HepG2 (cell line): ENCODE measurements around the gene PNP. TPM values are rescaled to one million over a fixed set of nuclear protein-coding genes. Genes with fewer than 3 reads are reported as not detected.

Experiments used
- ATAC-seq: fragments of 200-7000 bp; cut with Tn5 transposase; 3 replicates; pipeline ENCODE4 v1.9.1; 2020; ENCODE audit warnings: mild to moderate bottlenecking, moderate library complexity
- BruUV-seq: library from RNA; stranded (reverse); fragments of 400-500 nt; replicated peaks from 2 replicates; lab custom pipeline; 2021; lab: Mats Ljungman, UMichigan
- CTCF ChIA-PET: fragments of 300-600 bp; formaldehyde crosslinking; extraction: SDS; loops from one replicate; lab custom pipeline; 2021; ENCODE audit warnings: low total read pairs, inconsistent platforms, low intra/inter-chr PET ratio; lab: Yijun Ruan, JAX
- POLR2A ChIA-PET: fragments of 350-600 bp; sonication (Branson Sonifier 250); formaldehyde crosslinking; loops from one replicate; lab custom pipeline; 2020; ENCODE audit warnings: antibody characterized with exemption, inconsistent platforms; lab: Yijun Ruan, JAX
- DNase-seq: peaks from one replicate; pipeline ENCODE4 v3.0.0-alpha.2; 2015; ENCODE audit warnings: low spot score
- FAIRE-seq: peaks from 3 replicates; lab custom pipeline; 2011; peaks lifted over from hg19 to GRCh38; lab: Jason Lieb, UNC
- H2AFZ ChIP-seq: one replicate; pipeline ENCODE4 v1.6.1; 2011; ENCODE audit warnings: low read length, inconsistent platforms
- H3K27ac ChIP-seq: fragments of 300-600 bp; 3 replicates; pipeline ENCODE4 v1.8.0; 2011; ENCODE audit warnings: mixed run types, mild to moderate bottlenecking, mixed read lengths, low read length, inconsistent platforms; ENCODE audit not compliant: insufficient read depth; ENCODE audit errors: extremely low read length
- H3K27me3 ChIP-seq, 2 experiments: fragments of 200-600 bp in 1 of 2; 2 replicates in 1 of 2; 3 replicates in 1 of 2; pipeline versions ENCODE4 v1.6.0 to v1.8.0; 2011; ENCODE audit warnings: low read length in 2 of 2, mild to moderate bottlenecking in 2 of 2, moderate library complexity in 2 of 2, inconsistent platforms in 1 of 2; ENCODE audit not compliant: insufficient read depth in 2 of 2, control insufficient read depth in 1 of 2
- H3K36me3 ChIP-seq, 2 experiments: fragments of 200-600 bp in 1 of 2; replicated peaks in 1 of 2; 2 replicates in 1 of 2; 3 replicates in 1 of 2; pipeline versions ENCODE4 v1.5.1 to v1.8.0; 2011; ENCODE audit warnings: low read length in 2 of 2, inconsistent platforms in 1 of 2; ENCODE audit not compliant: insufficient read depth in 2 of 2, control insufficient read depth in 1 of 2
- H3K4me1 ChIP-seq: 2 replicates; pipeline ENCODE4 v1.5.1; 2012; ENCODE audit warnings: low read length, inconsistent platforms; ENCODE audit not compliant: insufficient read depth
- H3K4me2 ChIP-seq: 2 replicates; pipeline ENCODE4 v1.6.0; 2011; ENCODE audit warnings: low read depth, low read length, inconsistent platforms
- H3K4me3 ChIP-seq, 3 experiments: fragments of 200-600 bp in 1 of 3; sonication (generic), shearing (Covaris generic) in 1 of 3; replicated peaks in 1 of 3; 2 replicates each; pipeline ENCODE4 v1.5.1; 2011 to 2016; ENCODE audit warnings: low read length in 3 of 3, inconsistent platforms in 2 of 3, low read depth in 2 of 3, mild to moderate bottlenecking in 2 of 3, control low read depth in 1 of 3, mixed read lengths in 1 of 3; ENCODE audit not compliant: insufficient read depth in 1 of 3
- H3K79me2 ChIP-seq: one replicate; pipeline ENCODE4 v1.6.1; 2011; ENCODE audit warnings: low read length, inconsistent platforms; ENCODE audit not compliant: insufficient read depth
- H3K9ac ChIP-seq: 2 replicates; pipeline ENCODE4 v1.6.0; 2011; ENCODE audit warnings: mild to moderate bottlenecking, low read depth, low read length, inconsistent platforms; ENCODE audit not compliant: insufficient read depth
- H3K9me3 ChIP-seq: 2 replicates; pipeline ENCODE4 v1.5.1; 2012; ENCODE audit warnings: mild to moderate bottlenecking, low read length
- H4K20me1 ChIP-seq: 2 replicates; pipeline ENCODE4 v1.6.0; 2011; ENCODE audit warnings: inconsistent platforms, mild to moderate bottlenecking, low read length, moderate library complexity; ENCODE audit not compliant: insufficient read depth
- CBX2 ChIP-seq, 2 experiments: fragments of 200-600 bp in 1 of 2; sonication (generic); formaldehyde crosslinking in 1 of 2; IDR thresholded peaks; 2 replicates each; pipeline versions ENCODE4 v1.7.0 to v1.8.1; 2018 to 2022; ENCODE audit warnings: low read depth in 2 of 2, low read length in 1 of 2, mild to moderate bottlenecking in 1 of 2, missing genetic modification reagents in 1 of 2
- THAP9 ChIP-seq: sonication (generic); formaldehyde crosslinking; IDR thresholded peaks from 2 replicates; pipeline ENCODE4; 2020; ENCODE audit warnings: missing genetic modification reagents, mild to moderate bottlenecking, borderline replicate concordance
- ZNF337 ChIP-seq: sonication (generic); formaldehyde crosslinking; IDR thresholded peaks from 2 replicates; pipeline ENCODE4 v1.5.1; 2020; ENCODE audit warnings: missing genetic modification reagents, low read depth, mild to moderate bottlenecking, borderline replicate concordance
- WGBS: methylation state at CpG from one replicate; pipeline ENCODE4 v1.1.6; 2017; ENCODE audit warnings: low lambda C conversion rate; 5-methylcytosine and 5-hydroxymethylcytosine counted together
- in situ Hi-C: cut with HindIII; loops from 2 replicates; pipeline ENCODE4 v1.10.0; 2017; ENCODE audit warnings: low pct_unique_long_range_greater_than_20kb; ENCODE audit not compliant: extremely low pct_ligation_motif_present
- intact Hi-C: fragments of 100-400 bp; cut with micrococcal nuclease; formaldehyde crosslinking; loops from one replicate; pipeline ENCODE4 v1.10.0; 2022; ENCODE audit not compliant: unreplicated experiment
- polyA plus RNA-seq, 8 experiments: library from polyadenylated mRNA; depleted of rRNA in 3 of 8; stranded (reverse) in 7 of 8; unstranded in 1 of 8; fragments of >200 nt; fragmentation: Illumina TruSeq in 4 of 8; extraction: Trizol in 4 of 8; gene quantifications; 2 replicates each; pipeline versions ENCODE4 v1.2.1 to v1.2.3, GENCODE V29; 2011 to 2016; ENCODE audit warnings: low read depth in 4 of 8, missing spikeins in 1 of 8, mixed read lengths in 1 of 8; ENCODE audit not compliant: insufficient read depth in 1 of 8
- total RNA-seq, 5 experiments: library from RNA; depleted of rRNA; stranded (reverse); fragments of >200 nt; fragmentation: Illumina TruSeq; extraction: Trizol; gene quantifications; 2 replicates each; pipeline ENCODE4 v1.2.3, GENCODE V29; 2016; ENCODE audit warnings: low read depth in 1 of 5

Gene PNP
- total and polyA plus RNA-seq, 2 of the 13 experiments (the other 11 are each of a cell fraction or from before 2014, with no cell fraction given): 45.4 to 74.8 TPM

- in situ Hi-C loops: no loop called here
- TF ChIP-seq THAP9 (CRISPR knock-in tag): no peak
- TF ChIP-seq ZNF337 (CRISPR knock-in tag): no peak
- no peak for TF ChIP-seq CBX2 (IDR thresholded peaks at IDR 0.05; ENCODE audit: low read depth, low read length)
- TF ChIP-seq CBX2 (CRISPR knock-in tag; IDR thresholded peaks at IDR 0.05; ENCODE audit: low read depth): no peak
- Histone ChIP-seq H3K27me3 (peaks cover 1 to 9% of the 10 kb centered on the region in 2 experiments; a peak in 3 of 5 replicates), H3K9me3 (no peaks in the 10 kb centered on the region), H3K4me3 (no peak overlapping the region), H2AFZ (no peak overlapping the region), H3K4me1 (peaks cover 19% of the 10 kb centered on the region), H3K4me2 (no peak overlapping the region), H3K36me3 (no peaks in the 10 kb centered on the region), H4K20me1 (no peaks in the 10 kb centered on the region), H3K27ac (no peak overlapping the region), H3K79me2 (no peaks in the 10 kb centered on the region), H3K9ac (no peak overlapping the region)
- 82% methylated on average over 38 of the region's 44 CpGs for WGBS
- BruUV-seq: no TSS peak
- no peak for ATAC-seq
- POLR2A ChIA-PET: interaction anchor here (0.9 to 2.1 kb wide), 3 partner anchors 20 to 22 kb away, joined by 3 to 10 read pairs (median 9); partner anchors contain the start of genes APEX1, OSGEP and TEP1
- DNase-seq: no peak
- no peak for FAIRE-seq
- intact Hi-C loops: no loop called here
- CTCF ChIA-PET: no interaction called here
Observed at GRCh38 chr14:20434701-20435581, 34.3 kb upstream of the PNP start.
